ENCODE measurements around the gene TMEM87B.

Gene TMEM87B

GRCh38 chr2:112074506-112074905 is 19.4 kb downstream of the TMEM87B start:
- Histone ChIP-seq H3K4me3 (ENCODE audit: low read depth in 1 of 2, low read length in 2 of 2) (no peak overlapping the region), H3K9ac (ENCODE audit: low read length) (no peak overlapping the region), H3K9me3 (ENCODE audit: low read length) (no peaks in the 10 kb centered on the region), H3K27me3 (ENCODE audit: control insufficient read depth in 1 of 2, insufficient read depth in 2 of 2, low read length in 2 of 2) (no peaks in the 10 kb centered on the region), H3K4me1 (ENCODE audit: insufficient read depth, low read length) (no peaks in the 10 kb centered on the region), H3K27ac (ENCODE audit: low read depth, low read length) (no peak overlapping the region), H3K36me3 (ENCODE audit: insufficient read depth, low read length) (peaks cover 11% of the 10 kb centered on the region)

DNA sequence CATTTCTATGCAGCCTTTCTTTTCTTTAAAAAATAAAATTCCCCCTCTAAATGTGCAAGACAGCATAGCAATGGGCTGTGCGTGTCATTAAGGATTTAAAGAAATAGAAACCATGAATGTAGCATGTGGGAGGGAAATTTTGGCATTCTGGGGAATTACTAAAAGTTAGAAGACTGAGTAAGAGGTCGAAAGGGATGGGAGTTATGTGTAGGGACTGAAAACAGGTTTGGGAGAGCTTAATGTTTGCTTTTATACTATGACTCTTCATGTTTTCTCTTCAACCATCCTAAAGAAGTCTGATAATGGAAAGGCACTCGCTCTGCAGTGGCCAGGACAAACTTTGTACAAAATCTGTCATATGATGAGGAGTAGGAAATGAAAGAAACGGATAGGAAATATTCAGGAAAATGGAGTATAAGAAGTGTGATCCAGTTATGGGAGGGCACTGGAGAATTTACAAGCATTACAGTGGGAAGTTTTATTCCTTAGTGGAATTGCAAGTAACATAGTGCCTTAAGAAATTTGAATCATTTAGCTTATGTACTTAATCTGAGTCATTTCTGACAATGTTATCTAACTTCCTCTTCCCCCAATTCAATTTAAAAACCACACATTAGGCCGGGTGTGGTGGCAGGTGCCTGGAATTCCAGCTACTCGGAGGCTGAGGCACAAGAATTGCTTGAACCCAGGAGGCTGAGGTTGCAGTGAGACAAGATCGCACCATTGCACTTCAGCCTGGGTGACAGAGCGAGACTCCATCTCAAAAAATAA is 20.6 kb downstream of the TMEM87B start:
- no peaks in the 10 kb centered on the region for H3K27me3 ChIP-seq (ENCODE audit: control insufficient read depth in 1 of 2, insufficient read depth in 2 of 2, low read length in 2 of 2)
- H3K36me3 ChIP-seq (ENCODE audit: insufficient read depth, low read length), result peaks cover 8% of the 10 kb centered on the region
- H3K4me3 ChIP-seq (ENCODE audit: low read depth in 1 of 2, low read length in 2 of 2), result no peak overlapping the region
- no peaks in the 10 kb centered on the region for H3K9me3 ChIP-seq (ENCODE audit: low read length)
- H3K27ac ChIP-seq (ENCODE audit: low read depth, low read length), result no peak overlapping the region
- no peaks in the 10 kb centered on the region for H3K4me1 ChIP-seq (ENCODE audit: insufficient read depth, low read length)
- no peak overlapping the region for H3K9ac ChIP-seq (ENCODE audit: low read length)

DNA sequence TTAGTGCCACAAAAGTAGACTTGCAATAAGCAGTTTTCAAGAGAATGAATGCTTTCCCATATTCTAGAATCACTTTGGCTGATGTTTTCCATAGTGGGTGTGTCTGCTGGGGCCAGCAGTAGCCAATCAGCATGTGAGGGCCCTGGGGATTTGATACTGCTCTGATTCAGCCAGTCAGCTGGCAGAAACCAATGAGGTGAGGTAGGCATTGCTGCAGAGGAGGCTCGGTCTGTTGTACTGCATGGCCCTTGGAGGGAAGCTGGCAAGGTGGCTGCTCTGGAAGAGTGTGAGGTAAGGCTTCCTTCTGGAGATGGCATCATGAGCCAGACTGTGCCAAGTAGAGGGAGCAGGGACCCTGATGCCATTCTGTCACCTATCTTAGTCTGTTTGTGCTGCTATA is 22.7 kb downstream of the TMEM87B start:
- Histone ChIP-seq H3K4me1 (ENCODE audit: insufficient read depth, low read length) (no peaks in the 10 kb centered on the region), H3K27me3 (ENCODE audit: control insufficient read depth in 1 of 2, insufficient read depth in 2 of 2, low read length in 2 of 2) (no peaks in the 10 kb centered on the region), H3K4me3 (ENCODE audit: low read depth in 1 of 2, low read length in 2 of 2) (no peak overlapping the region), H3K27ac (ENCODE audit: low read depth, low read length) (no peak overlapping the region), H3K9ac (ENCODE audit: low read length) (no peak overlapping the region), H3K9me3 (ENCODE audit: low read length) (no peaks in the 10 kb centered on the region), H3K36me3 (ENCODE audit: insufficient read depth, low read length) (peaks cover 16% of the 10 kb centered on the region)

DNA sequence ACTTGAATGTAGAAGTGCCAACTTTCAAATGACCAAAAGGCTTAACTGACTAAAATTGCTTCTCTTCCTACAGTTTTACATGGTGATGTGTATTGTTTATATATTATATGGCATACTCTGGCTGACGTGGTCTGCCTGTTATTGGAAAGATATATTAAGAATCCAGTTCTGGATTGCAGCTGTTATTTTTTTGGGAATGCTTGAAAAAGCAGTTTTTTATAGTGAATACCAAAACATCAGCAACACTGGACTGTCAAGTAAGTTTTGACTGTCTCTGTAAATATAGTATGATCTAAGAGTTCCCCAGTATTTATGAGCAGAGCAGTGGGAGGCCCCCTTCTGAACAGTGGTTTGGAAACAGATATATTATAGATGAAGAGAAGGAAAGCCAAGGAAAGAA is 26.2 kb downstream of the TMEM87B start:
- H3K36me3 ChIP-seq (ENCODE audit: insufficient read depth, low read length), result peaks cover 21% of the 10 kb centered on the region
- H3K4me3 ChIP-seq (ENCODE audit: low read depth in 1 of 2, low read length in 2 of 2), result no peak overlapping the region
- H3K27ac ChIP-seq (ENCODE audit: low read depth, low read length), result no peak overlapping the region
- no peaks in the 10 kb centered on the region for H3K4me1 ChIP-seq (ENCODE audit: insufficient read depth, low read length)
- H3K9me3 ChIP-seq (ENCODE audit: low read length), result no peaks in the 10 kb centered on the region
- no peaks in the 10 kb centered on the region for H3K27me3 ChIP-seq (ENCODE audit: control insufficient read depth in 1 of 2, insufficient read depth in 2 of 2, low read length in 2 of 2)
- H3K9ac ChIP-seq (ENCODE audit: low read length), result no peak overlapping the region

DNA sequence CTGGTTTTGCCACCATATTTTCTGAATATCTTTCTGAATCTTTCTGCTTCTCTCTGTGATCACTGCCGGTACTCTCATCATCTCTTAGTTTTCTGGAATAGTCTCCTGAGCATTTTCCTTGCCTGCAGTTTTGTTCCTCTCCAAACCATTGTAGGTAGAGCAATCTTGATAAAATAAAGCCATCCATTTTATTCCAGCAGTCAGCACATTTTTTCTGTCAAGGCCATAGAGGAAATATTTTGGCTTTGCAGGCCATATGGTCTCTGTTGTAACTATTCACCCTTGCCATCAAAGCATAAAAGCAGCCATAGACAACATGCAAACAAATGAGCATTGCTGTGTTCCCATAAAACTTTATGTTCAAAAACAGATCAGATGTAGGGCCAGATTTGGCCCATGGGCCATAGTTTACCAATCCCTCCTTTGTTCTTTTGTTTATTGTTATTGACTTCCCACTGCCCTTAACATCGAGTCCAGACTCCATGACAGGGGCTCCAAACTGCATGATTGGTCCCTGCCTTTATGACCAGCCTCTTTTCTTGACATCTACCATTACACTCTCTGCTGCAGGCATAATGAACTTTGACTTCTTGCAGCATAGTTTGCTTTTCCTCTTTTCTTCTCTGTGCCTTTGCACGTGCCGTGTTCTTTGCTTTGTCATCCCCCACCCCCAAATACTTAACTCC is 29.8 kb downstream of the TMEM87B start:
- no peak overlapping the region for H3K27ac ChIP-seq (ENCODE audit: low read depth, low read length)
- H3K36me3 ChIP-seq (ENCODE audit: insufficient read depth, low read length), result peaks cover 43% of the 10 kb centered on the region

DNA sequence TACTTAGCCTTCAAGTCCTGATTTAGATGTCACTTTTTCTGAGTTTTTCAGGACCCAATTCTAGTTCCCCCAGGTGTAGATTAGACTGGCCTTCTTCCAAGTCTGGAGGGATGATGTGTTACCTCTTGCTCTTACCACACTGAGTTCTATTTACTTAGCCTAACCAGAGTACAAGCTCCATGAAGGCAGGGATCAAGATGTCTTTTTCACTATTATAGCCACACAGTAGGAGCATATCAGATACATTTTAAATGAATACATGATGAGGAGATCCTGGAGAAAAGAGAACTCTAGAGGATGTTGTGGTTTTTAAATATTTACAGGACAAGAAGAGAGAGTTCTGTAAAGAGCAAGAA is 30.3 kb downstream of the TMEM87B start:
- no peak overlapping the region for H3K4me3 ChIP-seq (ENCODE audit: low read depth in 1 of 2, low read length in 2 of 2)
- no peak overlapping the region for H3K9ac ChIP-seq (ENCODE audit: low read length)
- H3K27ac ChIP-seq (ENCODE audit: low read depth, low read length), result no peak overlapping the region
- H3K27me3 ChIP-seq (ENCODE audit: control insufficient read depth in 1 of 2, insufficient read depth in 2 of 2, low read length in 2 of 2), result no peaks in the 10 kb centered on the region
- H3K4me1 ChIP-seq (ENCODE audit: insufficient read depth, low read length), result no peaks in the 10 kb centered on the region
- peaks cover 46% of the 10 kb centered on the region for H3K36me3 ChIP-seq (ENCODE audit: insufficient read depth, low read length)
- no peaks in the 10 kb centered on the region for H3K9me3 ChIP-seq (ENCODE audit: low read length)

More for the DNA sequence above, 29.8 kb downstream of the TMEM87B start:
- Histone ChIP-seq H3K9ac (ENCODE audit: low read length) (no peak overlapping the region), H3K4me3 (ENCODE audit: low read depth in 1 of 2, low read length in 2 of 2) (no peak overlapping the region), H3K4me1 (ENCODE audit: insufficient read depth, low read length) (no peaks in the 10 kb centered on the region), H3K9me3 (ENCODE audit: low read length) (no peaks in the 10 kb centered on the region), H3K27me3 (ENCODE audit: control insufficient read depth in 1 of 2, insufficient read depth in 2 of 2, low read length in 2 of 2) (no peaks in the 10 kb centered on the region)

- Histone ChIP-seq H3K4me3 (ENCODE audit: low read depth in 1 of 2, low read length in 2 of 2) (no peak overlapping the region), H3K4me1 (ENCODE audit: insufficient read depth, low read length) (no peaks in the 10 kb centered on the region), H3K27me3 (ENCODE audit: control insufficient read depth in 1 of 2, insufficient read depth in 2 of 2, low read length in 2 of 2) (no peaks in the 10 kb centered on the region), H3K27ac (ENCODE audit: low read depth, low read length) (no peak overlapping the region), H3K9me3 (ENCODE audit: low read length) (no peaks in the 10 kb centered on the region), H3K36me3 (ENCODE audit: insufficient read depth, low read length) (peaks cover 46% of the 10 kb centered on the region), H3K9ac (ENCODE audit: low read length) (no peak overlapping the region)
Observed at GRCh38 chr2:112085916-112086669, 31.0 kb downstream of the TMEM87B start.

- Histone ChIP-seq H3K9ac (ENCODE audit: low read length) (no peak overlapping the region), H3K27ac (ENCODE audit: low read depth, low read length) (no peak overlapping the region), H3K36me3 (ENCODE audit: insufficient read depth, low read length) (peaks cover 41% of the 10 kb centered on the region), H3K9me3 (ENCODE audit: low read length) (no peaks in the 10 kb centered on the region), H3K27me3 (ENCODE audit: control insufficient read depth in 1 of 2, insufficient read depth in 2 of 2, low read length in 2 of 2) (no peaks in the 10 kb centered on the region), H3K4me3 (ENCODE audit: low read depth in 1 of 2, low read length in 2 of 2) (no peak overlapping the region), H3K4me1 (ENCODE audit: insufficient read depth, low read length) (no peaks in the 10 kb centered on the region)
Observed at GRCh38 chr2:112087346-112088020, 32.4 kb downstream of the TMEM87B start.

GRCh38 chr2:112089375-112089774 is 34.3 kb downstream of the TMEM87B start:
- Histone ChIP-seq H3K4me3 (ENCODE audit: low read depth in 1 of 2, low read length in 2 of 2) (no peak overlapping the region), H3K27me3 (ENCODE audit: control insufficient read depth in 1 of 2, insufficient read depth in 2 of 2, low read length in 2 of 2) (no peaks in the 10 kb centered on the region), H3K9me3 (ENCODE audit: low read length) (no peaks in the 10 kb centered on the region), H3K9ac (ENCODE audit: low read length) (no peak overlapping the region), H3K36me3 (ENCODE audit: insufficient read depth, low read length) (peaks cover 36% of the 10 kb centered on the region), H3K4me1 (ENCODE audit: insufficient read depth, low read length) (no peaks in the 10 kb centered on the region), H3K27ac (ENCODE audit: low read depth, low read length) (no peak overlapping the region)

DNA sequence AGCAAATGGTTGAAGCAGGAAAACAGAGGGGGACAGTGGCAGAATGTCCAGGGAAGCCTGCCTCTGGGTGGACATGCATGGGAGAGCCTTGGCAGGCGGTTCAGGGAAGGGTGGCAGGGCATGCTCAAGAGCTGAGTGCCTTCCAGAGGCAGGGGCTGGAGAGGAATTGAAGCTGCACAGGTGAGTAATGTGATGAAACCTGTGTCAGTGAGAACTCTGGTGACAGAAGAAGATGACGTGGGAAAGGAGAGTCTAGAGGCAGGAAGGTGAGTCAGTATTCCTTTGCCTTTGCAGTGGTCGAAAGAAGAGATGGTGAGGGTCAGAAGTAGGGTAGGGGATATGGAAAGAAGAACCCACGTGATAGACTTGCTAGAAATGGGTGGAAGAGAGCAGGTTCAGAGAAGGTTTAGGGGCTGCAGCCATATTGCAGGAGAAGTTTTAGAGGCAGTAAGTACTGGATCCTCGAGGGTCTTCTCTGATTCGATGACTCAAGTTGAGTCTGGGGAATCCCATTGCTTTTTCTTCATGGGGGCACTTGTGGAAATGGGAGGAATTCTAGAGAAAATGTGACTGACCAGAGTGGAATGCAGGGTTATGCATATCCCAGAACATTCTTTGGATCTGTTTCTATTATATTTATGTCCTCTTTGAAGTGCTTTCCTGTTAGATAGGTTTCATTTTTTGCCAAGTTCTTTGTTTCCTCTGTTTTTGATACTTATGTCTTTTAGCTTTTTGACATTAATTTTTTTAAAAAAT is 37.4 kb downstream of the TMEM87B start:
- H3K27ac ChIP-seq (ENCODE audit: low read depth, low read length), result no peak overlapping the region
- H3K36me3 ChIP-seq (ENCODE audit: insufficient read depth, low read length), result peaks cover 26% of the 10 kb centered on the region
- no peaks in the 10 kb centered on the region for H3K9me3 ChIP-seq (ENCODE audit: low read length)
- no peak overlapping the region for H3K4me3 ChIP-seq (ENCODE audit: low read depth in 1 of 2, low read length in 2 of 2)
- H3K4me1 ChIP-seq (ENCODE audit: insufficient read depth, low read length), result no peaks in the 10 kb centered on the region
- H3K9ac ChIP-seq (ENCODE audit: low read length), result no peak overlapping the region
- H3K27me3 ChIP-seq (ENCODE audit: control insufficient read depth in 1 of 2, insufficient read depth in 2 of 2, low read length in 2 of 2), result no peaks in the 10 kb centered on the region
